ENCODE results near the gene ARHGDIG. TPM values are rescaled to one million over a fixed set of nuclear protein-coding genes. Genes with fewer than 3 reads are reported as not detected.

ARHGDIG gene
- total RNA-seq, 1 experiment from 2014 or later: 5.9 TPM

- Mint-ChIP-seq H3K27ac (peak overlapping the region in 2 of 3 experiments; percentile 80 to 85; a peak in 3 of 7 replicates), H3K36me3 (ENCODE audit: insufficient read depth in 1 of 3, low read depth in 3 of 3) (peaks cover 0 to 6% (median 0%) of the 10 kb centered on the region in 3 experiments; a peak in 3 of 7 replicates), H3K27me3 (ENCODE audit: low read depth) (no peaks in the 10 kb centered on the region), H3K4me1 (peaks cover 19 to 23% of the 10 kb centered on the region in 2 experiments), H3K9me3 (no peaks in the 10 kb centered on the region), H3K4me3 (no peak overlapping the region; a peak in 1 of 5 replicates)
- no peak overlapping the region for H2BK15ac ChIP-seq (ENCODE audit: low read depth, low read length)
- WGBS (ENCODE audit: extremely low coverage, insufficient read length, low lambda C conversion rate): no CpG with 5 or more reads among the region's 55 CpGs
- no peak overlapping the region for H2AK5ac ChIP-seq (ENCODE audit: insufficient read length, low read length)
- TF ChIP-seq CTCF (conservative IDR thresholded peaks at IDR 0.05): no peak
- H3K79me2 ChIP-seq (ENCODE audit: insufficient read depth, low read length): peaks cover 4% of the 10 kb centered on the region; the same call in 1 of the 2 replicates
- peaks cover 8% of the 10 kb centered on the region for H3K79me1 ChIP-seq (ENCODE audit: insufficient read depth, low read depth, low read length, poor library complexity, severe bottlenecking)
- no peak overlapping the region for H4K5ac ChIP-seq (ENCODE audit: insufficient read length, low read depth, low read length)
- no peak overlapping the region for H3K23ac ChIP-seq (ENCODE audit: insufficient read length, low read depth, low read length)
- no peaks in the 10 kb centered on the region for H3K27me3 ChIP-seq (ENCODE audit: insufficient read depth, low read length)
- no peaks in the 10 kb centered on the region for H3K23me2 ChIP-seq (ENCODE audit: insufficient read length, low read depth, low read length, poor library complexity, severe bottlenecking)
- H3K4me2 ChIP-seq (ENCODE audit: insufficient read depth, insufficient read length, low read length): no peak overlapping the region
- no peak overlapping the region for H4K8ac ChIP-seq (replicated peaks; ENCODE audit: insufficient read length, low read depth, low read length)
- no peak overlapping the region for H4K91ac ChIP-seq (ENCODE audit: insufficient read length, low read depth, low read length)
- no peak for DNase-seq
- H2BK12ac ChIP-seq (ENCODE audit: insufficient read length, low read depth, low read length): no peak overlapping the region
- no peak overlapping the region for H3T11ph ChIP-seq (ENCODE audit: low read length)
- no peak overlapping the region for H2BK5ac ChIP-seq (ENCODE audit: insufficient read length, low read length)
- no peak overlapping the region for H2BK20ac ChIP-seq (ENCODE audit: low read depth, low read length, poor library complexity, severe bottlenecking)
- H2BK120ac ChIP-seq (ENCODE audit: low read depth, low read length, poor library complexity, severe bottlenecking): no peak overlapping the region
- H4K20me1 ChIP-seq (ENCODE audit: control insufficient read depth, insufficient read depth, insufficient read length): no peaks in the 10 kb centered on the region
- H2AFZ ChIP-seq (ENCODE audit: low read length): no peak overlapping the region
- H3K18ac ChIP-seq (ENCODE audit: insufficient read length, low read depth, low read length): no peak overlapping the region
- H3K4ac ChIP-seq (ENCODE audit: low read depth, low read length): no peak overlapping the region; the same call in 1 of the 2 replicates
- no peak overlapping the region for H3K9ac ChIP-seq (ENCODE audit: extremely low read depth, insufficient read length, low read length)
- no peak overlapping the region for H3K14ac ChIP-seq (ENCODE audit: insufficient read depth, low read length)
- no peak overlapping the region for H3K27ac ChIP-seq (ENCODE audit: insufficient read length, low read depth, low read length)
- no peak overlapping the region for H3K56ac ChIP-seq (ENCODE audit: insufficient read length, low read depth, low read length)
- H3K9me3 ChIP-seq (ENCODE audit: control insufficient read depth, low read depth, low read length): no peaks in the 10 kb centered on the region
- no peaks in the 10 kb centered on the region for H3K4me1 ChIP-seq (ENCODE audit: insufficient read depth, low read length)
Observed at GRCh38 chr16:324451-325334, 44.3 kb downstream of the ARHGDIG start.

Data from H9 (cell line).